ENCODE measurements around the gene ISLR.

- TF ChIP-seq REST (IDR thresholded peaks at IDR 0.05) = no peak
- no peak for TF ChIP-seq CTCF (IDR thresholded peaks at IDR 0.05; ENCODE audit: low read depth, low read length, missing input control)
- TF ChIP-seq JUND (IDR thresholded peaks at IDR 0.05) = no peak
- no peak for TF ChIP-seq SP1 (IDR thresholded peaks at IDR 0.05)
- no peak for TF ChIP-seq EGR1 (IDR thresholded peaks at IDR 0.05; ENCODE audit: low read depth in 2 of 2)
- no peak for TF ChIP-seq ATF3 (IDR thresholded peaks at IDR 0.05)
- TF ChIP-seq TAF1 (conservative IDR thresholded peaks at IDR 0.05) = no peak
- no peak for TF ChIP-seq FOXA1 (IDR thresholded peaks at IDR 0.05)
- no peak for TF ChIP-seq GABPA (IDR thresholded peaks at IDR 0.05 in 1 of 2, conservative IDR thresholded peaks at IDR 0.05 in 1 of 2)
- no peak for TF ChIP-seq YY1 (IDR thresholded peaks at IDR 0.05)
- TF ChIP-seq HNF4A (conservative IDR thresholded peaks at IDR 0.05) = no peak
- no peak for TF ChIP-seq MAX (IDR thresholded peaks at IDR 0.05)
These were observed 42.4 kb downstream of the ISLR start for GRCh38 chr15:74215958-74216357.
